Activated CD8-positive, alpha-beta memory T cell treated with anti-CD3 and anti-CD28 coated beads, Interleukin-2, amount 50 U/mL, for 24 hours (primary cell): ENCODE results near the gene NRDE2.

Experiments
- DNase-seq: peaks from one replicate; pipeline ENCODE4 v3.0.0-alpha.2; 2020; ENCODE audit errors: extremely low read depth

Gene NRDE2

GRCh38 chr14:90331497-90332270 is at the start of gene NRDE2:
Gene NRDE2 (minus strand): TSS chr14:90331941. CDS start chr14:90331904, 37 bp downstream.
- DNase-seq = peak; percentile 94

GRCh38 chr14:90381011-90381786 is 49.5 kb upstream of the NRDE2 start:
- no peak for DNase-seq

- DNase-seq = no peak
Observed at GRCh38 chr14:90379106-90379505, 47.4 kb upstream of the NRDE2 start.

- no peak for DNase-seq
Observed at GRCh38 chr14:90378249-90378648, 46.5 kb upstream of the NRDE2 start.

GRCh38 chr14:90375934-90376333 is 44.2 kb upstream of the NRDE2 start:
- no peak for DNase-seq

GRCh38 chr14:90374813-90375212 is 43.1 kb upstream of the NRDE2 start:
- DNase-seq = no peak

- no peak for DNase-seq
Observed at GRCh38 chr14:90373887-90374286, 42.1 kb upstream of the NRDE2 start.

- no peak for DNase-seq
Observed at GRCh38 chr14:90368946-90369721, 37.4 kb upstream of the NRDE2 start.

GRCh38 chr14:90362558-90362896 is 30.8 kb upstream of the NRDE2 start:
- DNase-seq = no peak

GRCh38 chr14:90361865-90362557 is 30.3 kb upstream of the NRDE2 start:
- DNase-seq = no peak

- no peak for DNase-seq
Observed at GRCh38 chr14:90358359-90358758, 26.6 kb upstream of the NRDE2 start.

- no peak for DNase-seq
Observed at GRCh38 chr14:90356925-90357324, 25.2 kb upstream of the NRDE2 start.

- DNase-seq = no peak
Observed at GRCh38 chr14:90355540-90356518, 24.1 kb upstream of the NRDE2 start.

- no peak for DNase-seq
Observed at GRCh38 chr14:90354551-90355298, 23.0 kb upstream of the NRDE2 start.

GRCh38 chr14:90349739-90350138 is 18.0 kb upstream of the NRDE2 start:
- DNase-seq = no peak

GRCh38 chr14:90348270-90348669 is 16.5 kb upstream of the NRDE2 start:
- DNase-seq = no peak

GRCh38 chr14:90345239-90345557 is 13.5 kb upstream of the NRDE2 start:
- no peak for DNase-seq

- no peak for DNase-seq
Observed at GRCh38 chr14:90344331-90345238, 12.8 kb upstream of the NRDE2 start.

- no peak for DNase-seq
Observed at GRCh38 chr14:90342327-90342726, 10.6 kb upstream of the NRDE2 start.
